GM11168 (cell line): ENCODE results near the gene RUNX2.

Experiments
- in situ Hi-C: fragments of 300-500 bp; cut with MboI; formaldehyde crosslinking; loops from one replicate; pipeline ENCODE4 v1.12.0; 2022; ENCODE audit warnings: low sequenced_read_pairs; ENCODE audit not compliant: unreplicated experiment

Gene RUNX2

DNA sequence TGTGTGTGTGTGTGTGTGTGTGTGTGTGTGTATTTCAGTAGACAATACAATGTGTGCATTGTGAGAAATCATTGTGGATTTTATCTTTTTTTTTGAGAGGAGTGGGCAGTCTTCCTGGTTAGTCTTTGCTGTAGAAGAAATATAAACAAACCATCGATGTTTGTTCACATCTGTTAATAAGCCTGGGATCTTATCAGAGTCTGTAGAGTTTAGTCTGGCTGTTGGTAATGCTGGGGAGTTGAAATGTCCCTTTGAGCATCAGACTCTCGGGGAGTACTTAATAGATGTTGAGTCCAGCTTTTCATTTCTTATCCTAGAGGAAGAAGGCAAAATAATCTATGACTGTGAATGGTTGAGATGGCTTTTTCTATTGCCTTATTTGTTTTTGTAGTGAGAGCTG is 146.2 kb downstream of the RUNX2 start:
- in situ Hi-C loops: no loop called here

DNA sequence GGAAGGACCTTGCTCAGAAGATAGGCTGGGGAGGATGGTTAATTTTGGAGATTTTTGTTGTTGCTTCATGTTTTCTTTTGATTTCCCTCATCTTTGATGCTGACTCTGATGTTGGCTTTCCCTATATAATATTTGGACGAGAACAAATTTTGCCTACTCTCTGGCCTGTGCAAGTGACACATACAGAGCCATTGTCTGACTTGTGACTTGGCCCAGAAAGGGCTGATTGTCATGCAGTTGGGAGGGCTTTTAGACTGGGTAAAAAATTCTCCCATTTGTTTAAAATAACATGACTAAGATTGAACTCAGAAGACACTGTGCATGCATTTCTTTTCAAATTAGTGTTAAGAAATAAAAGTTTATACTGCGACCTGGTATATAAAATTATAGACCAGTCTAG is 148.2 kb downstream of the RUNX2 start:
- in situ Hi-C loops: no loop called here

DNA sequence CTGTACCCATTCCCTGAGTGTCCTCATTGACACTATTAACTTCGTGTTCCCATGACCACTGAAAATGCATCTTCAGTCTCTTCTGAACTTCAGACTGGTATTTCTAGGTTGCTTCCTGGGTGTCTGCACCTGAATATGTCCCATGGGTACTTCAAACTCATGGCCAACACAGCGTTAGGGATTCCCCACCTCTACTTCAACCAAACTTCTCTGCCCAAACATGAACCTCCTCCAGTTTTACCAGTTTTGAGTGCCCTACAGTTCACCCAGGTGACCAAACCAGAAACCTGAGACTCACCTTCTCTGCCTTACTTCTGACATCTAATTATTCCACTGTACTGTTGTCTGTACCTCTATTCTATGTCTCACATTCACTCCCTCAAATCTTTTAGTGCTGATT is 149.1 kb downstream of the RUNX2 start:
- in situ Hi-C loops: no loop called here

DNA sequence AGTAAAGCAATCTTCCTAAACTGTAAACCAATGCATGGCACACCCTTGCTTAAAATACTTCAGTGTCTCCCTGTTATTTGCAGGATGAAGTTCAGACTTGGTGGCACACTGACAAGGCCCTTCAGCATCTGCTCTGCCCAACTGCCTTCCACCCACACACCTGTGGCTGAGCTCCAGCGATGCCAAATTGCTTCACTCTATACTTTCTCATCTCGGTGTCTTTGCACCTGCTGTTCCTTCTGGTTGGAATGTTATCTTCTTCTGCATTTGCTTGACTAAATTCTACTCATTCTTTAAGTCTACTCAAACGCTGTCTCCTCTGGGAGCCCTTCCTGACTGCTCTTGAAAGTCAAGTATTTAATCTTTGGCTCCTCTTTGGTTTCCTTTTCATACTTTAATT is 149.7 kb downstream of the RUNX2 start:
- in situ Hi-C loops: no loop called here

GRCh38 chr6:45478240-45478639 is 150.1 kb downstream of the RUNX2 start:
- in situ Hi-C loops: no loop called here

DNA sequence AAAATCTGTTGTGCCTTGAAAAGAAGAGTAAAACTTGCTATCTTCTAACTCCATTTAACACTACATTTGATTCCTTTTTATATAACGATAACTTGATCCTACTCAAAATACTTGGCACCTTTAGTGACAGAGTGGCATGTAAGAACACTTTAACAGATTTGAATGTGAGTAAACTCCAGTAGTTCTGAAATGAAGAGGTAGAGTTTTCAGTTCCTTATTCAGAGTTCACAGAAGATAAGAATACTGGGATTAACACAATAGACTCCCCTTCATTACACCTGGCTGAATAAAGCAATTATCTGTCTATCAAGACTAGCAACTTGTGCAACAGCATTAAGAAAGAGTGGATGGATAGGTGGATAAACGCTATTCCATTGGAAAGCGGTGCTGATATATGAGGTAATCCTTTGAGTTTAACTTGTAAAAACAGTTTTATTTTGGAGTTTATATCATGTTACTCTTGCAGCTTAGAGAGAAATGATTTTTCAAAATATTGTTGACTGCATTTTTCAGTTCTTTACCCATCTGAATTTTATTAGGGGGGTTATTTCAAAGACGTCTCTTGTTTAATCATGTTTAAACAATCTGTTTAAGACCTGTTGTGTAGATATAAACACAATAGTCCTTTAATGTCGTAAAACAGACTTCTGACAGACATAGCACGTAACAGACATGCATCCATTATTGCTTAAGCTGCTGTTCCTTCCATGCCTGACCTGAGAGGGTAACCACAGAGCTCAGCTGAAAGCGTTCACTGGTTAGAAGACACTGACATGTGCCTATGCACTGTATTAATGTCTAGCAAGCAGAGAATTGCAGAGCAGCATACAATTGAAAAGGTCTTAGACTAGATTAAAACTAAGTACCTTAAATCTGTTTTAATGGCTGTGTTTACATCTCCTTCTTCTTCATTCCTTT is 152.0 kb downstream of the RUNX2 start:
- in situ Hi-C loops: no loop called here

DNA sequence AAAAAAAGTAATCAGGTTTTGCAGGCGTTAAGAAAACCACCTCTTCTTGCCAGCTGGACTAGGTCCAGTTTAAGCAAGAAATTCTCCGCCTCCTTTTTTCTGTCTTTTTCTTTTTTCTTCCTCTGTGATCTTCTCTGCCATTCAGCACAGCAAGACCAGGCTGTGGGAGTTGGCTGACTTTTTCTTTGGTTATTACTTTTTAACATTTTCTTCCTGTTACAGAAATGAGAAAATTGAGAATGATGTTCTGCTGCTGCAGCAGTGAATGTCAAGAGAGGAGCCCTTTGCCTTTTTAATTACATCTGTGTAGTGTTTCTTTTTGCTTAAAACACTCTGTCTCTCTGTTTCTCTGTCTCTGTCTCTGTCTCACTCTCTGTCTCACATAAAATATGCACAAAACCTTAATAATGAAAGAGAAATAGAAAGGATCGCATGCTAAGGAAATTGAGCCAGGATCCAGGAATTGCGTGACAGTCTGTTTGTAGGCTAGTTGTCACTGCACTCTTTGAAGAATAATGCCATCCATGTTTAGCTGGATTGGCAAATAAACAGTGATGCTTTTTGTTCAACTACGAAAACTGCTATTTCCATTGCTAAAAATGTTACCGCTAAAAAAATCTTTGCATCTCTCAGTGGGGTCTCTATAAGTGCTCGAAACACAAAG is 152.8 kb downstream of the RUNX2 start:
- in situ Hi-C loops: no loop called here

- in situ Hi-C loops: no loop called here
Observed at GRCh38 chr6:45483021-45483420, 154.9 kb downstream of the RUNX2 start.

- in situ Hi-C loops: no loop called here
Observed at GRCh38 chr6:45483501-45483900, 155.4 kb downstream of the RUNX2 start.

DNA sequence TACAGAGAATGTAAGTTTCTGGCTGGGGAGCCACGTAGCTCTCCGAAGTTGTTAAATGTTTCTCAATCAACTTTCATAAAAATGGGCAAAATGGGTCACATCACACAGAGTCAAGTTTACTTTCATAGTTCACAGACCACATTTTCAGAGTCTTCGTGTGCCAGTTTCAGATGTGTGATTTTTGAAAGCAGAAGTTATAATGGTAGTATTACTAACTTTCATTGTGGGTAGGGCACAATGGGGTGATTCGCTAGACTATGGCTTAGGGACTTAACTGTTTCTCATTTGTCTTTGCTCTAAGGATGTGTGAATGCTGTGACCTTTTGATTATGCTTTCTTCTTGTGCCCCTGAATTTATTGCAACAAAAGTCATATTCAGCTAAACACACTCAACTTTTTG is 158.6 kb downstream of the RUNX2 start:
- in situ Hi-C loops: no loop called here

GRCh38 chr6:45487645-45488044 is 159.5 kb downstream of the RUNX2 start:
- in situ Hi-C loops: no loop called here

DNA sequence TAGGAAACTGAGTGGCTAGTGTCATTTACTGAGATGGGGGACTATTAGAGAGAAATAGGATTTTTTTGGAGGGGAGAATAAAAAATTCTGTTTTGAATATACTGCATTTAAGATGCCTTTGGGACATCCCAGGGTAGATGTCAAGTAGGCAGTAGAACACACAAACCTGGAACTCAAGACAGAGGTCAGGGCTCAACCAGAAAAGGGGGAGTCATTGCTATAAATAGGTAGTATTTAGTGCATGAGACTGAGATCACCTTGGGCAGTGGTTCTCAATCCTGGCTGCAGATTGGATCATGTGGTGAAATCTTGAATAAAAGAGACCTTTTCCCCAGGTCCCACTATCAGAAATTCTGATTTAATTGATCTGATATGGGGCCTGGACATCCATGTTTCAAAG is 160.1 kb downstream of the RUNX2 start:
- in situ Hi-C loops: no loop called here

DNA sequence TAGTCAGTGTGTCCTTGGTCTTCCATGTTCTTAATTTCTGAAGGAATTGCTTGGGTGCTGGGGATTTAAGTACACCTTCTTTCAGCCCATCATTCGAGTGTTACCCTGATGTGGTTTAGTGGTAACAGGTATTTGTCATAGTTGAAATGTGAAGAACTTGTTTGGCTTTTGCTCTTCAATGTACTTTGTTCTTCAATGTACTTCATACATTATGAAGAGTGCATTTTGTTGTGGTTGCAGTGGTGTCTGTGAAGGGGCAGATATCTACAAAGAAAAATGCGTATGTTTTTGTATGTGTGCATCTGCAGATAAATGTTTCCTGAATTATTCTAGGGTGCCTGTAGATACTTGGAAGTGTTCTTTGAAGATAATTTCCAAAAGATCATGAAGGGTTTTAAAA is 160.8 kb downstream of the RUNX2 start:
- in situ Hi-C loops: no loop called here

DNA sequence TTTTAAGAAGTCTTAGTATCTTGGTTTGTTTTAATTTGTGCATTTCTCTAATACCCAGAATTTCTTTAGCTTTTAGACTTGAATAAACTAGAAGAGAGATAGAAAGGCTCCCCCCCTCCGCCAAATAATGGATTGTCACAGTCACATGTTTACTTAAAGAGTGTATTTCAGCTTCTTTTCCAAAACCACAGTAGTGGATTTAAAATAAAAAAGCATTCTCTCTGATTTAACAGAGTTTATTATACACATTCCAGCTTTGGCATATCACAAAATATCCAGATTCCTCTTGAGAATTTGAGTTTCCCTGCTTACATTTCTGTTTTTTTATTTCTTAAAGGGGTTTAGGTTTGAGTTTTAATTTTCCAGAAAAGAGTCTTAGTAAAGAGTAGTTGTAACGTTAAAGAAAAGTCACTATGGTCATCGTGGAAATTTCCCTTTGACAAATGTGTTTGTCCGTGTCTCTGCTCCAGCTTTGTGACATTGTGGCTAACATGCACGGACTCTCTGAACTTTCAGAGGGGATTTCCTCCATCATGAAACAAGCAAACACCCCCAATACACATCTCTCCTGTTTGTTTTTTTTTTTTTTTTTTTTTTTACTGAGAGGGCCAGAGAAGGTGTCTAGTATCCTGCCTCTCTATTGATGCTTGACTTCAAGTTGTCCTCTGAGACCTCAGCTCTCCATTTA is 163.1 kb downstream of the RUNX2 start:
- in situ Hi-C loops: no loop called here

DNA sequence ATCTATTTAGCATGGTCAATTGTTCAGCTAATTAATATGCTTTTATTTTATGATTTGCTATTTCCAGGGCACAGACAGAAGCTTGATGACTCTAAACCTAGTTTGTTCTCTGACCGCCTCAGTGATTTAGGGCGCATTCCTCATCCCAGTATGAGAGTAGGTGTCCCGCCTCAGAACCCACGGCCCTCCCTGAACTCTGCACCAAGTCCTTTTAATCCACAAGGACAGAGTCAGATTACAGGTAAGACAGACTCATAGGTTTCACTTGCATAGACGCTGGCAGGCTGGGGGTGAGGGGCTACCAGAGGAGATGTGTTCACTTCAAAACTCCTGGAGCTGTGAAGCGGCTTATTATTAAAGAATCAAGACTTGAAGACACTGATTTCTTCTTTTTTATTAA is 163.7 kb downstream of the RUNX2 start:
- in situ Hi-C loops: no loop called here

GRCh38 chr6:45493761-45494160 is 165.6 kb downstream of the RUNX2 start:
- in situ Hi-C loops: no loop called here

DNA sequence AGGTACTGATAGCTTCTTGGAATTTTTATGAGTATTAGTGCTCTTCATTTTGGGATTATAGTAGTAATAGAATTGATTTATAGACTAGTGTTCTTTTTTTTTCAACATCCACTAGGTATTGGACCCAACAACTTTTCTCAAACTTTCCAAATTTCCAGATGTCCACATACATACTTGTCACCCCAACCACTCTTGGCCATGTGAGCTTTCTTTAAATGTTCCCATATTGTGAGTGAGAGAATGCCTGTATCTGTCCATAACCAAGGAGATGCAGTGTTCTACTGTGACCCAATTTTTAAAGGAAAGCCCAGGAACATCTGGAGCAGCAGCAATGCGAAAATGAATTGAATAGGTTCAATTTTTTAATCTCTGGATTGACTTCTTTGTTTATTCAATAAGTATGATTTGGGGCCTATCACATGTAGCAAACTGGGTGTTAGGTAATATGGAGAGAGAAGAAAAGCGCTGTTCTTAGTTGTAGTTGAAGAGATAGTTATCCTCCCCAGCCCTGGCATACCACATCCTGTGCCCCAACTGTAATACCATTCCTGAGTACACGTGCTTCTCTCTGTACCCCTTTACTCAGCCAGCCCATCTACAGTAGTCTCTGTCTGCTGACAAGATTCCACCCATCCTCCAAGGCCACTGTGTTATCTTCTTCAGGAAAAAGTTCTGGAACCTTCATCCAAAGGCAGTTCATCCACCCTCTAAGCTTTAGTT is 166.4 kb downstream of the RUNX2 start:
- in situ Hi-C loops: no loop called here

DNA sequence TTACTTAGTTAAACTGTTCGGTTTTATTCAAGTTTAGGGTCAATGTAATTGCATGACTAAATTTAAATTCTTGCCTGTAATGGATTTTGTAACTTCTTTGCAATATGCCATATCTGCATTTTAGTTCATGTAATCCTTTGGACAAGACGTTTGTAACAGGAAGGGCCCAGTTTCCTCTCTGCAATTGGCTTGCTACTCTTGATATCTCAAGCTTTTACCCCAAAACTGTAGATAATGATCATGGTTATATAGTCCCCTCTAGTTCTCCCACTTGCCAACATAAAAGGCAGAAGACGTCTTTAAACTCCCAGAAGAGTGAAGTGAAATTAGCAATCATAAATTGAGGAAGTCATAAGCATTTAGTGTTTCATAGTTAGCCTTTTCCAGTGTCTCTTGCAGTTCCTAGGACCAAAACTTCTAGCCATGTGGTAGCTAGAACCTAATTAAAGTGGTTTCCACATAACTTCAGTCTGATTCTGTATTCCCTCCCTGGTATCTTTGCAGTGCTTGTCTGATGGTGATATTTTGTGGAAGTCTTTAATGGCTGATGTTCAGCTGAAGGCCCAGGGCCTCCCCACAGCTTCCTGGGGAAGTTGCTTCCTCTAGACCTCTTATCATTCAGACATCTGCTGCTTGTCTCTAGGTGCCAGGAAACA is 167.4 kb downstream of the RUNX2 start:
- in situ Hi-C loops: no loop called here

- in situ Hi-C loops: no loop called here
Observed at GRCh38 chr6:45496085-45496433, 167.9 kb downstream of the RUNX2 start.

GRCh38 chr6:45498591-45498990 is 170.5 kb downstream of the RUNX2 start:
- in situ Hi-C loops: no loop called here
